GM19438 (cell line): ENCODE data around the gene ARSK.

ENCODE experiments used
- ATAC-seq: cut with Tn5 transposase; IDR thresholded peaks from one replicate; pipeline ENCODE4 v1.9.1; 2021; ENCODE audit warnings: low read depth; ENCODE audit not compliant: unreplicated experiment

The ARSK gene

DNA sequence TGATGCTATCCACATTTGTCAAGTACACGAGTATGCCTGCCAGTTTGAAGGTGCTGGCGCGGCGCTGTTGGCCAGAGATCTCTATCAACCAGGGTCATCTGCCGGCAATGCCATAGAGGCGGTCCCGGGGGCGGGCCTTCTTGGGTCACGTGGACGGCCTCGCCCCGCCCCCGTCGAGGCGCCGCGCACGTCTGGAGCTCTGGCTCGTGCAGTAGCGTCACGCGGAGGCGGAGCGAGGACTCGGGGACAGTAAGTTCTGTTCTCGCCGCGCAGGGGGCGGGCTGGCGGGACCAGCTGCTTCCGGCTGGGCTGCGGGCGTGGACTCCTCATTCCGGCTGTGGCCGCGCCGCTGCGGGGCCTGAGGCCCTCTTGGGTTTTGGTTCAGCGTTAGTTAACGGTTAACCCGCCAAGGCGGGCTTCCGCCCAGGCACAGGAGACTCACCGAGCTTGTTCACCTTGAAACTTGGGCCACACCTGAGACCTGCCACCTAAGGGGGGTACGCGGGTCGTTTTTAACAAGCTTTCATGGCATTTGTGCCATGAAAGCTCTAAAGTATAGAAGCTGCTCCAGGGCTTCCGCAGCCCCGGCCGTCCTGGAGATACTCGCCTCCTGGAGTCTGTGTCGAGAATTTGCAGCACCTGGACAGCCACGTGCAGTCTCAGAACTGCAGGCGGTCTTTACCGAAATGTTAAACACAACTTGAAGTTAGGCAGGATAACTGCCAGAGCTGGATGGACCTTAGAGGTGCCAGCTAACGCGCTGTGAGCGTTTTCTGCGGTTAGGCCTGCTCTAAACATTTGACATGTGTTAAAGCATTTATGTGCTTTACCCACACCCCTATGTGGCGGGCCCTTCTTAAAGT lies 91.9 kb downstream of the ARSK start, which contains the start of gene RFESD:
RFESD (plus strand) TSS at position 209 of the 863 bp plus-strand sequence. CDS start 5,495 bp downstream, outside the sequence.
- peak; percentile 98 for ATAC-seq

DNA sequence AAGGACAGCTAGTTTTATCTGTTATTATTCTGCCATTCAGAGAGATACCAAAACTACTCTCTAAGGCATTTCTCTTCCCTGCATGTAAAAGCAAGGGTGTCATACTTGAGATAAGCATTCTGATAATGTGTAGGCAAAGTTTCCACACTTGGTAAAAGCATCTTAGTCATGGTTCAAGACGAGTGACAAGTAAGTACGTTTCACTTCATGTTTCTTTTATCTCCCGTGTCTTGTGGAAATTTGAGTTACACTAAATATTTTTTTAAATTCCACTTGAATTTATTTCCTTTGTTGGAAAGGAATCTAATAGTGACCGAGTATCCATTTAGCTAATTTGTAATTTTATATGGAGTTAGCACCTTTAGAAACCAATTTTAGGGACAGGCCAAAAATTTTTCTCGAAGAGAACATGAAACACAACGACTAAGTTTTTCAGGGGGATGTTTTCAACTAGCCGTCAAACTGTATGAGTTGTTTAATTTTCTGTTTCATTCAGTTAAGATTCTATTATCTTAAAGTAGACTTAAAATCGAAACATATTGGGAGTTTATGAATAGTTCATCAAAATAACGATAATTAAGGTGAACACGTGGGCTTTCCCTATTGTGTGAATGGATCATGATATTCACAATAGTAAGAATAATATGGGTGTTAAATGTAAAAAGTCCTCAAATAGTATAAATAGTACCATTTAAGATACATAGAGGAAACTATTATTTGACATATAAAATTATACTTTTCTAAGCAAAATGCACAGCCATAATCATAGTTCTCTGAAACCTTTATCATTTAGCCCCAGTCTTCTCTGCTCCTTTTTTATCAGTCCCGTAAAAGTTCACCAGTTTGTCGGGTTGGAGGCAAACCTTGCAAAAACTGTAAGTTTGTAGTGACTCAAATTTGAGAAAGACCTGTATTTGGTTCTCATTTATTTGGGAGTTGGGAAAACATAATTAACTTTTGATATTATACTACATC lies 93.3 kb downstream of the ARSK start:
- no peak for ATAC-seq

DNA sequence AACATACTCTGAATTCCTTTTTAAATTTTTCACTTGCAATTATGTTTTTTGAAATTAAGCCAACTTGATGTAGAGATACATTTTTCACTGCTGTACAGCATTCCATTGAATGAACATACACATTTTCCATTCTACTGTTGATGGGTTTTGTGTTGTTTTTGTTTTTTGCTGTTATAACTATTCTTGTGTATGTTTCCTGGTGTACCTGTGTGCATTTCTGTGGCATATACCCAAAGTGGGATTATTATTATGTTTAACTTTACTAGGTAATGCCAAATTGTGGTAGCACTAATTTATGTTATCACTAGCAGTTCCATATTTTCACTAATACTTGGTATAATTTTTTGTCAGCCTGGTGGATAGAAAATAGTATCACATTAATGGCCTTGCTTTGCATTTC lies 94.4 kb downstream of the ARSK start:
- no peak for ATAC-seq

DNA sequence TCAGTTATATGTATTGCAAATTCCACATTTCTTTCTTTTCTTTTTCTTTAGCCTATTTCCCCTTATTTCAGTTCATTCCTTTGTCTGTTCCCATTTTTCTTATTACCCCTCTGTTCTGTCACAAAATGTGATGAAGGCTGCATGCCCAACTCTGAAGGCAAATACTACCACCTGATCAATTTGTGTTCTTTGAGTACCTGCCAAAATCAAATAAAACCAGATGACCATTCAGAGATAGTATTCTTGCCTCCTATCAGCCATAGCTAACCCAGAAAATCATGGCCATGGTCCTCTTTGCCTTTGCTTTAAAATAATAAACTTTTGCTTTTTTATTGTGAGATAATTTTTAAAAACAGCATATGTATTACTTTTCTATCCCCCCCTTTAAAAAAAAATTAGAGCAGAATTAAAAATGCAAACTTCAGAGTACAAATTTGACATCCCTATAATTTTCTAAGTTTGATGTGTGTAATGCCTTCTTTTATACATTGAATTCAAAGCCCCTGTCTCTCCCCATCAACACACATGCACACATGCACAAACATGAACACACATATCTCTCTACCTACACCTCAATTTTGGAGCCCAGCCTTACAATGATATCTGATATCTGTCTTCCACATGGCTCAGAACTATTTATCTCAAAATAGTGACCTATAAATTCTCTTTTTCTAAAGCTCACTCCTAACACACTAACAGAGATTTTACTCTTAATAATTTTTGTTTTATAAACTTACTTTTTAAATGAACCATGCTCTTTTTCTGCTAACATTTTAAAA lies 95.1 kb downstream of the ARSK start:
- ATAC-seq, result no peak

DNA sequence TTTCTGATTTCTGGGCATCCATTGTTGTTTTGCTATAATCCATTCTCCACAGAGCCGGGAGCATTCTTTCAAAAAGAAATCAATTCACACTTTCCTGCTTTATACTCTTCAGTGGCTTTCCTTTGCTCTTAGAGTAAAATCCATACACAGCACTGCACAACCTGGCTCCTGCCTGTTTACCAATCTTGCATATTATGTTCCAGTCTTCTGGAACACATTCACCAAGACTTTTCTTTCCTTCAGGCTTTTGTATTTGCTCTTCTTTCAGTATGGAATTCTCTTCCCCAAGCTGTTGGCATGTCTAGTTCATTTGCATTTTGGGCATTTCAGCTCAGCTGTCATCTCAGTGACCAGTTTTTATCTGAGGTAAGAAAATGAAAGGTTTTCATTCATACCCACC lies 97.9 kb downstream of the ARSK start:
- no peak for ATAC-seq

DNA sequence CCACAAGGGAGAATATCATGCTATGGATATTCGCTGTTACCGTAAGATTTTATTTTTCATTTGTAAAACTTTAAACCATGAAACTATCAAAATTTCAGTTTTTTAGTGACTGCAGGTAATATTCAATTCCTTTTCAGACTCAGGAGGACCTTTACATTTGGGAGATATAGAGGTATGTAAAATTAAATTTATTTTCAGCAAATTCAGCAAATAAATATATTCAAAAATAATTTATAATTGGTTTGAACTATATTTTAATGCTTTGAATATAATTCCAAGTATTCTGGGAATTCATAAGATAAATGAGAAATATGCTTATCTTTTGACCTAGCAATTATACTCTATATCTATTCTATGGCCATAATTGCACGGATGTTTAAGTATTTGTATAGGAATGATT lies 99.3 kb downstream of the ARSK start:
- no peak for ATAC-seq
